Esophagus squamous epithelium (tissue), 5 donors: Measurements from ENCODE around the gene IFIT3. TPM values are rescaled to one million over a fixed set of nuclear protein-coding genes. Genes with fewer than 3 reads are reported as not detected.

ENCODE experiments used
- DNase-seq: peaks from one replicate; lab custom pipeline; 2025; lab: John Stamatoyannopoulos, UW
- H3K27ac ChIP-seq, 4 donors: fragments of 200-600 bp; sonication (generic); one replicate each; pipeline ENCODE4 v1.5.1; 2016 to 2019; ENCODE audit warnings: mild to moderate bottlenecking in 1 of 4
- H3K27me3 ChIP-seq, 4 donors: fragments of 200-600 bp; sonication (generic); 1 replicate in 3 of 4; 2 replicates in 1 of 4; pipeline versions ENCODE4 v1.5.1 to v1.6.0; 2017 to 2021; ENCODE audit warnings: antibody characterized with exemption in 1 of 4
- H3K36me3 ChIP-seq, 3 donors: fragments of 200-600 bp; sonication (generic); one replicate each; pipeline ENCODE4 v1.5.1; 2016 to 2019
- H3K4me1 ChIP-seq, 3 donors: fragments of 200-600 bp; sonication (generic); one replicate each; pipeline ENCODE4 v1.5.1; 2017 to 2019
- H3K4me3 ChIP-seq, 4 donors: fragments of 200-600 bp; sonication (generic); 1 replicate in 3 of 4; 2 replicates in 1 of 4; pipeline ENCODE4 v1.5.1; 2016 to 2019; ENCODE audit warnings: mild to moderate bottlenecking in 2 of 4, moderate library complexity in 1 of 4
- H3K9me3 ChIP-seq, 3 donors: fragments of 200-600 bp; sonication (generic); one replicate each; pipeline ENCODE4 v1.5.1; 2016 to 2019
- POLR2A ChIP-seq, 4 donors: fragments of 450-650 bp; IDR thresholded peaks; one replicate each; pipeline ENCODE4 v1.6.1; 2017; ENCODE audit warnings: antibody characterized with exemption in 4 of 4, mild to moderate bottlenecking in 4 of 4, moderate library complexity in 3 of 4
- WGBS, 2 donors: methylation state at CpG; one replicate each; pipeline ENCODE4 v1.1.5; 2018; 5-methylcytosine and 5-hydroxymethylcytosine counted together
- intact Hi-C: fragments of 100-400 bp; cut with DNase I; formaldehyde crosslinking; loops from one replicate; pipeline ENCODE4 v1.15.0; 2022
- total RNA-seq, 4 donors: library from RNA; depleted of rRNA; stranded (reverse); fragments of >200 nt; gene quantifications; one replicate each; pipeline ENCODE4 v1.1.0, GENCODE V29; 2016
- TF ChIP-seq, protein P1 (sequence below), 6 experiments: fragments of 450-650 bp in 4 of 6; fragments of 200-600 bp in 2 of 6; sonication (generic) in 2 of 6; IDR thresholded peaks; one replicate each; pipeline ENCODE4 v1.5.1; 2016 to 2019; ENCODE audit warnings: antibody characterized with exemption in 6 of 6, mild to moderate bottlenecking in 4 of 6, moderate library complexity in 4 of 6
- donor health status: DM: yes; HTN: yes; CAD: no.

Gene IFIT3
- total RNA-seq, 4 donors from 2014 or later = 1.0 to 14.6 (median 4.2) TPM

DNA sequence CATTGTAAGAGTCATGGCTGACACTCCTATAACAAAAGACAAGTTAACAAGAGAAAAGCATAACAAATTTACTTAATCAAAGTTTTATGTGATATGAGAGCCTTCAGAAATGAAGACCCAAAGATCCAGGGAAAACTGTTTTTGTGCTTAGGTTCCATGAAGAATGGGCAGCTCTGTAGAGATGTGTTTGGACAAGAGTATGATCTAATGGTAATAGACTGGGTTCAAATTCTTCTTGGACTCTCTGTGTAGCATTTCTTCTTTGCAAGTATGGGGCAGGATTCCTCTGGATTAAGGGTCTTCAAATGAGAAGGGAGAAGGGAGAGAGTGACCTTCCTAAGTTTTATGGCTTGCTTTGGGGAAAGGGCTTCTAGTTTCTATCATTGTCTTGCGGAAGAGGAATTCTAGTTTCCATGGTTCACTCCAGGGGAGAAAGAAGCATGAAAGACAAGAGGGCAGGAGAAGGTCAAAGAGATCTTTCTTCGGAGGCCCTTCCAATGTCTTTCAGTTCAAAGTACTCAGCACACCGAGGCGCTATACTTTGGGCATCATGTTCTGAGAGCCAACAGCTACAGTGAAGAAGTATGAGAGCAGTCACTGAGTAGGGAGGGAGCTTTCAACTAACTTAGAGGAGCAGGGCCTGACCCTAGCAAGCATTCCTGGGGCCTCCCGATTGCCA lies 15.4 kb downstream of the IFIT3 start:
- WGBS, 2 donors = 82 to 94% methylated on average over 5 of the region's 5 CpGs
- intact Hi-C loops = no loop called here
- no peak overlapping the region for H3K4me3 ChIP-seq
- no peaks in the 10 kb centered on the region for H3K9me3 ChIP-seq
- TF ChIP-seq, protein P1, sequence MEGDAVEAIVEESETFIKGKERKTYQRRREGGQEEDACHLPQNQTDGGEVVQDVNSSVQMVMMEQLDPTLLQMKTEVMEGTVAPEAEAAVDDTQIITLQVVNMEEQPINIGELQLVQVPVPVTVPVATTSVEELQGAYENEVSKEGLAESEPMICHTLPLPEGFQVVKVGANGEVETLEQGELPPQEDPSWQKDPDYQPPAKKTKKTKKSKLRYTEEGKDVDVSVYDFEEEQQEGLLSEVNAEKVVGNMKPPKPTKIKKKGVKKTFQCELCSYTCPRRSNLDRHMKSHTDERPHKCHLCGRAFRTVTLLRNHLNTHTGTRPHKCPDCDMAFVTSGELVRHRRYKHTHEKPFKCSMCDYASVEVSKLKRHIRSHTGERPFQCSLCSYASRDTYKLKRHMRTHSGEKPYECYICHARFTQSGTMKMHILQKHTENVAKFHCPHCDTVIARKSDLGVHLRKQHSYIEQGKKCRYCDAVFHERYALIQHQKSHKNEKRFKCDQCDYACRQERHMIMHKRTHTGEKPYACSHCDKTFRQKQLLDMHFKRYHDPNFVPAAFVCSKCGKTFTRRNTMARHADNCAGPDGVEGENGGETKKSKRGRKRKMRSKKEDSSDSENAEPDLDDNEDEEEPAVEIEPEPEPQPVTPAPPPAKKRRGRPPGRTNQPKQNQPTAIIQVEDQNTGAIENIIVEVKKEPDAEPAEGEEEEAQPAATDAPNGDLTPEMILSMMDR (IDR thresholded peaks at IDR 0.05) = no peak
- TF ChIP-seq POLR2A (IDR thresholded peaks at IDR 0.05) = no peak
- peaks cover 0 to 25% (median 18%) of the 10 kb centered on the region in 3 donors for H3K4me1 ChIP-seq
- peaks cover 0 to 19% (median 0%) of the 10 kb centered on the region in 3 donors for H3K36me3 ChIP-seq
- no peaks in the 10 kb centered on the region for H3K27me3 ChIP-seq
- H3K27ac ChIP-seq = no peak overlapping the region
- no peak for DNase-seq

DNA sequence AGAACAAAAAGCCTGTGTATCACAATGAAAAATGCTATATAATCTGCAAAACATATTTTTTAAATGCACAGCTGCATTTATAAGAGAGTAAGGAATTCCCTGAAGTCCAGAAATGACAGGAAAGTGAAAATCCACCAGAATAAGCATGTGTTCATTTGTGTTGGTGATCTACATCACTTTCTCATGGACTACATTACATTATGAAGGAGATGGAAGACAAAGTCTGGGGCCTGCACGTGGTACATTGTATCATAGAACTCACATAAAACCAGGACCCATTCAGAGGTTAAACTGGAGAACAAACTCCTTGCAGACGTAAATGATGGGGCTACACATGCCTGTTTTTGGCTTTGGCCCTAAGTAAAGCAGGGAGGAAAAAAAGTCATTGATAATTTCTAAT lies 16.4 kb downstream of the IFIT3 start:
- H3K4me3 ChIP-seq = no peak overlapping the region
- intact Hi-C loops = no loop called here
- TF ChIP-seq, protein P1 (IDR thresholded peaks at IDR 0.05) = no peak
- no peak for TF ChIP-seq POLR2A (IDR thresholded peaks at IDR 0.05)
- H3K27me3 ChIP-seq = no peaks in the 10 kb centered on the region
- WGBS, 2 donors = 61 to 70% methylated on average over 2 of the region's 2 CpGs
- DNase-seq = no peak
- no peaks in the 10 kb centered on the region for H3K9me3 ChIP-seq
- peaks cover 0 to 9% (median 0%) of the 10 kb centered on the region in 3 donors for H3K36me3 ChIP-seq
- H3K27ac ChIP-seq = no peak overlapping the region
- peaks cover 0 to 33% (median 18%) of the 10 kb centered on the region in 3 donors for H3K4me1 ChIP-seq

DNA sequence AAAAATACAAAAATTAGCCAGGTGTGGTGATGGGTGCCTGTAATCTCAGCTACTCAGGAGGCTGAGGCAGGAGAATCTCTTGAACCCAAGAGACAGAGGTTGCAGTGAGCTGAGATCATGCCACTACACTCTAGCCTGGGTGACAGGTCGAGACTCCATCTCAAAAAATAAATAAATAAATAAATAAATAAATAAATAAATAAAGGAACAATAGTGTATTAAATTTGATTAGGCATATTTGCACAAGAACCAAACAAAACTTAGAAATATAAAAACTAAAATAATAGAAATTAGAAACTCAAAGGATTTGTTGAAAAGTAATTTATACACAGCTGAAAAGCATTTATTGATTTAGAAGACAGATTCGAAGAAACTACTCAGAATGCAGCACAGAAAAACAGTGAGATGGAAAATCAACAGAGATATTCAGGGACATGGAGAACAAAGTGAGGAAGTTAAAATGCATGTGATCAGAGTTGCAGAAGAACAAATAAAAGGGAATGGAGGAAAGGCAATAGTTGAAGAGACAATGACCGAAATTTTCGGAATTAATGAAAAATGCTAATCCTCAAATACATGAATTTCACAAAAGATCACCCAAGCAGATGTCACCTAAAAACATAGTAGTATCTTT lies 17.7 kb downstream of the IFIT3 start:
- H3K27me3 ChIP-seq = no peaks in the 10 kb centered on the region
- no peaks in the 10 kb centered on the region for H3K36me3 ChIP-seq
- peaks cover 0 to 36% (median 22%) of the 10 kb centered on the region in 3 donors for H3K4me1 ChIP-seq
- no peak for DNase-seq
- no peak overlapping the region for H3K4me3 ChIP-seq
- TF ChIP-seq, protein P1 (IDR thresholded peaks at IDR 0.05) = no peak
- TF ChIP-seq POLR2A (IDR thresholded peaks at IDR 0.05) = no peak
- 92 to 95% methylated on average over 4 of the region's 4 CpGs for WGBS, 2 donors
- H3K27ac ChIP-seq = peak overlapping the region in 1 of 4 donors; percentile 51
- H3K9me3 ChIP-seq = no peaks in the 10 kb centered on the region
- intact Hi-C loops = no loop called here

DNA sequence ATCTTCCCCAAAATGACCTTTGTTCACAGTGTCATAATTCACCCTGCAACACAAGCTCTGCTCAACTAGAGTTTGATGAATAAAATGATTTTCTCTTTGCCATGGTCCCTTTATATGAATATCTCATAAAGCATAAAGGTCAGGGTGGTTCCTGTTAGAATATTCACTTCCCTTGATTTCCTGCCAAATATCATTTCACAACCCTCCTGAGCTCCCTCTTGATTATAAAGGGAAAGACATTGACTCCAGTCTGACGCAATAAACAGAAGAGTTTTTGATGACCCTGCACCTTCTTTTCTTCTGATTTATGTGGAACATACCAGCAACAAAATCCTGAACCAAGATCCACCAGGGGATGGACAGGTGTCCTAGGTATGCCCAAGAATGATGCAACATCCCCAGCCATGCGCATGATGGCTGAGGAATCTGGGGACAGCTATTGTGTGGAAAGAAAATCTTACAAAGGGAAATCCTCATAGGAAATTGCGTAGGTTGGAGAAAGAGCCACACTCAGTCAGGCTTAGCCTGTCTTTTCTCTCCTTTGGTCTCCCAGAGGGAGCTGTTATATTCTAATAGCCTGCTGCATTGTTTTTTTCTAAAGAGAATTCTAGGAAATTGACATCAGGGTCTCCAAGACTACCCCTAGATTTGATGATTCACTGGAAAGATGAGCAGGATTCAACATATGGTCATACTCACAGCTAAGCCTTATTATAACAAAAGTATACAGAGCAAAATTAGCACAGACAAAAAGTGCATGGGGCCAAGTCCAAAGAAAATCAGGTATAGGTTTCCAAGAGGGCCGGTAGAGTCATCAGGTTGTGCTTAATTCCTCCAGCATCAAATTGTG lies 18.8 kb downstream of the IFIT3 start:
- H3K27me3 ChIP-seq = no peaks in the 10 kb centered on the region
- no peaks in the 10 kb centered on the region for H3K36me3 ChIP-seq
- TF ChIP-seq, protein P1 (IDR thresholded peaks at IDR 0.05) = no peak
- TF ChIP-seq POLR2A (IDR thresholded peaks at IDR 0.05) = no peak
- whole genome bisulfite sequencing, 2 donors = 53 to 57% methylated on average over 4 of the region's 4 CpGs
- no peak overlapping the region for H3K4me3 ChIP-seq
- peak overlapping the region in 3 of 4 donors; percentile 51 to 73 (median 54) for H3K27ac ChIP-seq
- intact Hi-C loops = no loop called here
- H3K4me1 ChIP-seq = peaks cover 7 to 47% (median 34%) of the 10 kb centered on the region in 3 donors
- DNase-seq = no peak
- H3K9me3 ChIP-seq = no peaks in the 10 kb centered on the region
